ENCODE results near the gene PZP.
"Not testable (repeated sequence)": the region's sequence is repeated elsewhere in the genome, so short reads cannot be mapped to it uniquely, and the experiment has no call there.

Gene PZP

DNA sequence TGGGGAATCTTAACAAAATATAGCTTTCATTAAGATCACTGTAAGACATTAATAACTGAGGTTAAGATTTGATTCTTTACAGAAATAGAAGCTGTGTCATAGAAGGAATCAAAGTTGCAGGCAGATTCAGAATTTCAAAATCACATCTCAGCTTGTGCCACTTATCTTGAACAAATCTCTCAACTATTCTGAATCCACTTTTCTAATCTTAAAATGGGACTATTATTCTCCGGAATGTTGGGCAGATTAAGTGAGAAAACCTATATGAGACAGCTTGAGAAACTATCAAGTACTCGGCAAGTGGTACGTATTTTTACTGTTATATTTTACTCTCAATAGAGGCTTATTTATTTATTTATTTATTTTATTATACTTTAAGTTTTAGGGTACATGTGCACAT is 28.4 kb downstream of the PZP start:
- DNase-seq, result no peak

DNA sequence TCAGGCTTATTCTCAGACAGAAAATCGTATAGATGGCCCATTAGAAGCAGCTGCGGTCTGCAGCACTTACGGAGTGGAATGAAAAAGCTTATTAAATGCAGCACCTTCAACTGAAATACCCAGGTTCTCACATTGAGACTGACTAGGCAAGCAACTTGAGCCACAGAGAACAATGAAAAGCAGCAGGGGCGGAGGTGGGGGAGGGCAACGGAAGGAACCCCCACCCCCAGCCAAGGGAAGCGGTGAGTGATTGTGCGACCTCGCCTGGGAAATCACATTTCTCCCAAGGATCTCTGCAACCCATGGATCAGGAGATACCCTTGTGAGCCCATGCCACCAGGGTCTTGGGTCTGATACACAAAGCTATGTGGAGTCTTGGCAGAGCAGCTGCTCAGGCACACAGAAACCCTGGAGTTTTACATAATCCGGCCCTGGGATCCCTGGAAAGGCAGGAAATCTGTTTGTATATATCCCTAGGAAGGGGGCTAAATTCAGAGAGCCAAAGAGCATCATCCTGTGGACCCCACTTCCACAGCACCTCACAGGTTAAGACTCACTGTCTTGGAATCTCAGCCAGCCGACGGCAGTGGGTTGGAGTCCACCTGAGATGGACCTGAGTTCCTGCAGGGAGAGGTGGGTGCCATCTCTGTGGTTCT is 38.1 kb downstream of the PZP start:
- no peak for DNase-seq

GRCh38 chr12:9167345-9167744 is 40.9 kb downstream of the PZP start:
- not testable (repeated sequence) for DNase-seq

DNA sequence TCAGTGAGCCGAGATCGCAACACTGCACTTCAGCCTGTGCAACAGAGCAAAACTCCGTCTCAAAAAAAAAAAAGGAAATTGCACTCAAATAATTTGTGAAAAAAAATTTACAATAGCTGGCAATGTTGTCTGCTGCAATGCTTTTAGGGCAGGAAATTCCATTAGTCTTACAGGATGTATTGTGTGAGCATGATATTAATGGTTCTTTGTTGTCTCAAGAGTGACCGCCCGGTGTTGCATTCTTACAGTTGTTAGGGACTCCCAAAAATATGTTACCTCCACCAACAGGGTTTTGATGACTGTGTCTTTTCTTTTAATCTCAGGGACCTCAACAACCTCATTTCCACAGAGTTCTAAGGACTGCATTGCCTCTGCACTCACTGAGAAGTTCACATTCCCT is 44.8 kb downstream of the PZP start:
- DNase-seq, result no peak

- DNase-seq, result no peak
These were observed 52.1 kb downstream of the PZP start for GRCh38 chr12:9156119-9156518.

DNA sequence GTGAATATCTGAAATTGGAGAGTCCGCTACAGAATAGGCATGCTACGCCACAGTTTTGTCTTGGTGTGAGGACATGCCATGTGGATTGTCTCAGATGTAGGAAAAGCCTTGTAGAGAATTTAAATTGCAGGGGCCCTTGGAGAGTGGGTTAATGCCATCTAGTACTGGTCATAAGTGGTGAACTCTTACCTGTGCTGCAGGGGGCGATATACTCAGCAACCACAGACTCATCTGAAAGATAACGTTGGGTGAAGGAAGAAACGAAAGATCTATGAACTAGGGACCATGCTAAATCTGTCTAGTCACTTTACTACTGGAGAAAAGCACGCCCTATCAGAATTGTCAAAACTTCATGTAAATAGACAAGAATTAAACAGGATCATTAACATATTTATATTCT is 58.8 kb downstream of the PZP start:
- no peak for DNase-seq

GRCh38 chr12:9148926-9149325 is 59.3 kb downstream of the PZP start:
- no peak for DNase-seq

GRCh38 chr12:9147461-9147860 is 60.7 kb downstream of the PZP start:
- no peak for DNase-seq

GRCh38 chr12:9144730-9145106 is 63.5 kb downstream of the PZP start:
- no peak for DNase-seq

- DNase-seq, result no peak
These were observed 64.1 kb downstream of the PZP start for GRCh38 chr12:9143929-9144729.

- no peak for DNase-seq
These were observed 65.1 kb downstream of the PZP start for GRCh38 chr12:9143137-9143536.

- DNase-seq, result not testable (repeated sequence)
These were observed 68.5 kb downstream of the PZP start for GRCh38 chr12:9139588-9140290.

DNA sequence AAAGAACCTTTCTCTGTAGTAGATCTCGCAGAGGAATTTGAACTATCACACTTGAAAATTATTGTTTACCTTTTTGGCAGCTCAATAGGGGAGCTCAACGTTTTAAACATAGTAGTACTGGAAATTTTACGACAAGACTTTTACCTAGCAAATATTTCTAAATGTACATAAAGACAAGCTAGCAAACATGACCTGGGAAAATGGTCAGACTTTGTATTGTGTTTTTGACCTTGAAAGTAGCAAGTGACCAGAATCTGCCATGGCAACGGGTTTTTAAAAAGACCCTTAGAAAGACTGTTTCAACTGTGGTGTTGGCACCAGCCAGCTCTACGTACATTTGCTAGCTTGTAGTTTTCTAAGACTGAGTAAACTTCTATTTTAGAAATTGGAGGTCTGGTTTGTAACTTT is 72.3 kb downstream of the PZP start:
- no peak for DNase-seq

DNA sequence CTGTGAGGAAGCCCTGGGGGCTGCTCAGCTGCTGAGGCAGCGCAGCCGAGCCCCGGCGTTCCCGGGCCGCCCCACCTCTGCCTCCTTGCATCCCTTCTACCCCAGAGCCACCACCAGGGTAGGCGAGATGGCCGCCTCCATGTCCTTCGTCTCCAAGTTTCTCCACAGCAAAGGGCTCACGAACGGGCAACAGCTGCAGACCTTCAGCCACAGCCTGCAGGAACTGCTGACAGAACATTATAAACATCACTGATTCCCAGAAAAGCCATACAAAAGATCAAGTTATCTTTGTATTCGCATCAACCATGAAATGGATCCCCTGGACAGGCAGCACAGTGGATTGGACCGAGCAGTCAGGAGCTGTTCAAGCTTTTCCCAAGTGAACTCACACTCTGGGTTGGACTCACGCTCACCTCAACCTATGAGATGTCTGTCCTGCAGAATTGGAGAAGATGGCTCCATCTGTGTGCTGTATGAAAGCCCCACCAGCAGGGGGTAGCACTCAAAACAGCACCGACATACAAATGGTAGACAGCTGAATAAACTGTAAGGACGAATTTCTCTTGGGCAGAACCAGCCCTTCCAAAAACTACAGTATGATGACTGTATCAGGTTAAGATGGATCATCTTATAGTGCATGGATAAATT is 73.1 kb downstream of the PZP start:
- peak; percentile 1 for DNase-seq

- peak; percentile 7 for DNase-seq
These were observed 74.8 kb downstream of the PZP start for GRCh38 chr12:9133216-9133916.

- DNase-seq, result peak; percentile 4
These were observed 76.1 kb downstream of the PZP start for GRCh38 chr12:9132008-9132535.

- DNase-seq, result no peak
These were observed 78.0 kb downstream of the PZP start for GRCh38 chr12:9130244-9130643.

- no peak for DNase-seq
These were observed 80.1 kb downstream of the PZP start for GRCh38 chr12:9127936-9128663.

DNA sequence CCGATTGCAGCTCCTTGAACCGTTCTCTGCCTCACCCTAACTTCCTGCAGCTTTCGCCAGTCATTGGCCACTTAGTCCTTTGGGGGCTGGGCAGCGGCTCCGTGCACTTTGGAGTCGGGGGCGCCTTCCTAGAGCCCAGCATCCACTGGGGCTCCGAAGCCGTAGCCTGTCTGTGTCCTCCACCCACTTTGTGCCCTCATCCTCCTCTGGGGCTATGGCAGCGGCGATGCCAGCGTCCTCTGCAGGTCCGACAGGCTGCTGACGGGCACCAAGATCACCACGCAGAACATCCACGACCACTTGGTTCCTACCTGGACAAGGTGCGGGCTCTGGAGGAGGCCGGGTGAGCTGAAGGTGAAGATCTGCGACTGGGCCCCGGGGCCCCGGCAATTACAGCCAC is 80.7 kb downstream of the PZP start:
- no peak for DNase-seq

DNA sequence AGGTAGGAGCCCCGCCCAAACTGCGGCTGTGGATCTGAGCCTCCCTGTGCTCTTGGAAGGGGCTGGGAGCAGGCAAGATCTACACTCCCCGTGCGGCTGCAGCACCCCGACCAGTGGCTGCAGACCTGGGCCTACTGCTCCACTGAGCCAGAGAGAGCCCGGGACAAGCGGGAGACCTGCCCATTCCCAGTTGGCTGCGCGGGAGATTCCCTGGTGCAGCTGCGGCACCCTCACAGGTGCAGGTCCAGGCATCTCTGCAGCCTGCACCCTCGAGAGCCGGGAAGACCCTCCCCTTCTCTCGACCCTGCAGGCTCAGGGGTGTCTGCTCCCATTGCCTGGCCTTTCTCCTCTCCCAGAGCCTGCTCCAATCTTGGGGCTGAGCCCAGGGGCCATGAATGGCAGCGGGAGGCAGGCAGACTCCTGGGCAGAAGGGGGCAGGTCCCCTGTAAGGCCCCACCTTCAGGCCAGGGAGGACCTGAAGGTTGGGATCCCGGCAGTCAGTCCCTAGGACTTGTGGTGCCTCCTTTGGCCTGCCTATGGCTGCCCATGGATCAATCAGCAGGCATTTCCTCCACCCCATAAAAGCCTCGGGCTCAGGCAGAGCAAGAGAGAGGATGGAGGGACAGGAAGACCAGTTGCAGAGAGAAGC is 83.7 kb downstream of the PZP start:
- no peak for DNase-seq

DNA sequence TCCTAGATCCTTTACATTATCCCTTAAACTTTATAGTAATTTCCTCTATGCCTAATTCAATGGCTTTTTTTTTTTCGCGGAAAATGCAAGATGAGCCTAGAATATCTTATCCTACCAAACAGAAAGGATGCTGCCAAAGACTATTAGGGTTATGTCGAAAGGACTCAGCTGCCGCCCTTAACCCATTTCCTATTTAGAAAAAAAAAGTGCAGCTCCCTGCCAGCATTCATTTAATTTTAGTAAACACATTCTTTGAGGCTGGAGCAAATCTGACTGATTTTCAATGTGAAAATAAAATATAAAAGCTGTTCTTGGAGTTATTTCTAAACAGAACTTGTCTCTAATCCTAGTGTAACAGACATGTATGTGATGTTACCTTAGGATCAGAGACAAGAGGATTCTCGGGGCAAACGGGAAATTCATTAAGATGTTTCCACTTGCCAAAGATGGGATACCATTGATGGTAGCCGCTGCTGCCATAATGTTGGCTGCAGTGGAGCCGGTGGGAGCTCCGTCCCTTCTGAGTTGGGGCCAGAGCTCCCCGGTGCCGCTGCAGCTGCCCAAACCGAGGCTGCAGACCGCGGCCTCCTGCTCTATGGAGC is 84.3 kb downstream of the PZP start:
- no peak for DNase-seq

Data from HCEC 1CT (cell line).